Stimulated activated CD8-positive, alpha-beta memory T cell treated with anti-CD3 and anti-CD28 coated beads, Interleukin-12 subunit alpha, Interleukin-12 subunit beta, amount 100 ng/mL, for 4 hours (primary cell): ENCODE results near the gene MAP3K14.
"Not testable (repeated sequence)": the region's sequence is repeated elsewhere in the genome, so short reads cannot be mapped to it uniquely, and the experiment has no call there.

ENCODE experiments used
- DNase-seq: peaks from one replicate; pipeline ENCODE4 v3.0.0-alpha.2; 2020; ENCODE audit warnings: low read depth

MAP3K14 gene

GRCh38 chr17:45315648-45316433 is 979 bp downstream of the MAP3K14 start:
- DNase-seq: no peak

- no peak for DNase-seq
Observed at GRCh38 chr17:45314741-45315647, 1.8 kb downstream of the MAP3K14 start.

GRCh38 chr17:45313996-45314740 is 2.7 kb downstream of the MAP3K14 start:
- no peak for DNase-seq

GRCh38 chr17:45313421-45313771 is 3.4 kb downstream of the MAP3K14 start:
- no peak for DNase-seq

- DNase-seq: no peak
Observed at GRCh38 chr17:45312477-45313420, 4.1 kb downstream of the MAP3K14 start.

GRCh38 chr17:45311760-45312476 is 4.9 kb downstream of the MAP3K14 start:
- DNase-seq: peak; percentile 60

- DNase-seq: no peak
Observed at GRCh38 chr17:45311401-45311759, 5.4 kb downstream of the MAP3K14 start.

GRCh38 chr17:45310380-45311324 is 6.2 kb downstream of the MAP3K14 start:
- DNase-seq: no peak

GRCh38 chr17:45309400-45309799 is 7.4 kb downstream of the MAP3K14 start:
- DNase-seq: no peak

GRCh38 chr17:45308840-45309239 is 8.0 kb downstream of the MAP3K14 start:
- no peak for DNase-seq

- DNase-seq: no peak
Observed at GRCh38 chr17:45308016-45308365, 8.8 kb downstream of the MAP3K14 start.

- DNase-seq: no peak
Observed at GRCh38 chr17:45307290-45308015, 9.4 kb downstream of the MAP3K14 start.

- DNase-seq: no peak
Observed at GRCh38 chr17:45306623-45307022, 10.2 kb downstream of the MAP3K14 start.

GRCh38 chr17:45306094-45306493 is 10.7 kb downstream of the MAP3K14 start:
- DNase-seq: no peak

- no peak for DNase-seq
Observed at GRCh38 chr17:45305530-45306087, 11.2 kb downstream of the MAP3K14 start.

- peak; percentile 14 for DNase-seq
Observed at GRCh38 chr17:45302649-45303173, 14.1 kb downstream of the MAP3K14 start.

- DNase-seq: not testable (repeated sequence)
Observed at GRCh38 chr17:45302220-45302619, 14.6 kb downstream of the MAP3K14 start.

GRCh38 chr17:45301674-45302073 is 15.1 kb downstream of the MAP3K14 start:
- no peak for DNase-seq
